DND-41 (cell line): ENCODE results near the gene TGFB1I1.
"Not testable (repeated sequence)": the region's sequence is repeated elsewhere in the genome, so short reads cannot be mapped to it uniquely, and the experiment has no call there.

Experiments
- ATAC-seq: fragments of 200-7000 bp; cut with Tn5 transposase; 3 replicates; pipeline ENCODE4 v1.9.1; 2021; ENCODE audit warnings: low read depth; ENCODE audit not compliant: insufficient read depth
- DNase-seq: peaks from one replicate; pipeline ENCODE4 v3.0.0-alpha.2; 2020
- H2AFZ ChIP-seq: 2 replicates; pipeline ENCODE4 v1.6.0; 2012; ENCODE audit warnings: low read depth, low read length
- H3K27ac ChIP-seq: 2 replicates; pipeline ENCODE4 v1.5.1; 2012; ENCODE audit warnings: low read length, inconsistent platforms
- H3K27me3 ChIP-seq: fragments of 200-600 bp; sonication (generic); 2 replicates; pipeline ENCODE4 v1.6.0; 2012; ENCODE audit warnings: low read length, mild to moderate bottlenecking, inconsistent platforms; ENCODE audit not compliant: insufficient read depth, poor library complexity
- H3K36me3 ChIP-seq: 2 replicates; pipeline ENCODE4 v1.5.1; 2012; ENCODE audit warnings: low read length, inconsistent platforms; ENCODE audit not compliant: insufficient read depth
- H3K4me1 ChIP-seq: 2 replicates; pipeline ENCODE4 v1.5.1; 2012; ENCODE audit warnings: mild to moderate bottlenecking, low read length; ENCODE audit not compliant: insufficient read depth
- H3K4me2 ChIP-seq: 2 replicates; pipeline ENCODE4 v1.6.0; 2012; ENCODE audit warnings: mild to moderate bottlenecking, moderate library complexity, low read length, inconsistent platforms; ENCODE audit not compliant: insufficient read depth
- H3K4me3 ChIP-seq, 2 experiments: fragments of 200-600 bp in 1 of 2; shearing (Covaris generic) in 1 of 2; 2 replicates each; pipeline ENCODE4 v1.5.1; 2012 to 2016; ENCODE audit warnings: inconsistent platforms in 2 of 2, low read length in 2 of 2, mild to moderate bottlenecking in 2 of 2, low read depth in 1 of 2, moderate library complexity in 1 of 2
- H3K79me2 ChIP-seq: 2 replicates; pipeline ENCODE4 v1.6.0; 2012; ENCODE audit warnings: low read length, inconsistent platforms; ENCODE audit not compliant: insufficient read depth
- H3K9ac ChIP-seq: 2 replicates; pipeline ENCODE4 v1.6.0; 2012; ENCODE audit warnings: low read depth, mild to moderate bottlenecking, inconsistent platforms, low read length, moderate library complexity
- H3K9me3 ChIP-seq: 2 replicates; pipeline ENCODE4 v1.5.1; 2012; ENCODE audit warnings: low read length, moderate library complexity, mild to moderate bottlenecking, inconsistent platforms; ENCODE audit not compliant: insufficient read depth, severe bottlenecking
- H4K20me1 ChIP-seq: 2 replicates; pipeline ENCODE4 v1.6.0; 2012; ENCODE audit warnings: low read length; ENCODE audit not compliant: insufficient read depth
- CTCF ChIP-seq: IDR thresholded peaks from 2 replicates; pipeline ENCODE4 v1.5.1; 2012; ENCODE audit warnings: borderline replicate concordance, low read length, moderate library complexity, mild to moderate bottlenecking; ENCODE audit not compliant: poor library complexity, severe bottlenecking; ENCODE audit errors: extremely low read depth
- EZH2 ChIP-seq: IDR thresholded peaks from 3 replicates; pipeline ENCODE4 v1.6.1; 2012; ENCODE audit warnings: borderline replicate concordance, low read depth, mild to moderate bottlenecking, moderate library complexity, low read length, inconsistent platforms; ENCODE audit not compliant: severe bottlenecking

The TGFB1I1 gene

GRCh38 chr16:31439519-31439918 lies 32.4 kb upstream of the TGFB1I1 start:
- no peak overlapping the region for H3K4me2 ChIP-seq
- H3K4me3 ChIP-seq: no peak overlapping the region
- DNase-seq: no peak

GRCh38 chr16:31440516-31441184 lies 31.3 kb upstream of the TGFB1I1 start:
- Histone ChIP-seq H4K20me1 (no peaks in the 10 kb centered on the region), H3K9me3 (no peaks in the 10 kb centered on the region), H3K36me3 (no peaks in the 10 kb centered on the region), H3K27ac (no peak overlapping the region), H2AFZ (no peak overlapping the region), H3K27me3 (no peaks in the 10 kb centered on the region), H3K4me2 (no peak overlapping the region), H3K9ac (no peak overlapping the region), H3K79me2 (no peaks in the 10 kb centered on the region), H3K4me3 (no peak overlapping the region), H3K4me1 (peaks cover 12% of the 10 kb centered on the region)
- no peak for DNase-seq
- TF ChIP-seq EZH2: no peak
- TF ChIP-seq CTCF: no peak
- no peak for ATAC-seq

More at GRCh38 chr16:31439519-31439918, 32.4 kb upstream of the TGFB1I1 start:
- no peak overlapping the region for H3K27ac ChIP-seq
- no peaks in the 10 kb centered on the region for H3K79me2 ChIP-seq
- H3K4me1 ChIP-seq: peaks cover 12% of the 10 kb centered on the region
- H3K9me3 ChIP-seq: no peaks in the 10 kb centered on the region
- H3K9ac ChIP-seq: no peak overlapping the region
- TF ChIP-seq CTCF (no peak), EZH2 (no peak)
- H4K20me1 ChIP-seq: no peaks in the 10 kb centered on the region
- no peak for ATAC-seq
- H2AFZ ChIP-seq: no peak overlapping the region
- H3K36me3 ChIP-seq: no peaks in the 10 kb centered on the region
- no peaks in the 10 kb centered on the region for H3K27me3 ChIP-seq

GRCh38 chr16:31441956-31442355 lies 30.0 kb upstream of the TGFB1I1 start:
- DNase-seq (no peak), ATAC-seq (no peak)
- TF ChIP-seq EZH2 (no peak), CTCF (no peak)
- peaks cover 12% of the 10 kb centered on the region for H3K4me1 ChIP-seq
- H3K4me3 ChIP-seq: no peak overlapping the region
- H3K9me3 ChIP-seq: no peaks in the 10 kb centered on the region
- H4K20me1 ChIP-seq: no peaks in the 10 kb centered on the region
- H3K27ac ChIP-seq: no peak overlapping the region
- no peak overlapping the region; the same call in 1 of the 2 replicates for H2AFZ ChIP-seq
- no peaks in the 10 kb centered on the region for H3K36me3 ChIP-seq
- H3K27me3 ChIP-seq: no peaks in the 10 kb centered on the region
- no peaks in the 10 kb centered on the region for H3K79me2 ChIP-seq
- no peak overlapping the region for H3K4me2 ChIP-seq
- no peak overlapping the region for H3K9ac ChIP-seq

- not testable (repeated sequence) for H3K79me2 ChIP-seq, H3K36me3 ChIP-seq, ATAC-seq, H4K20me1 ChIP-seq, H3K4me2 ChIP-seq, H3K27me3 ChIP-seq, H2AFZ ChIP-seq, H3K27ac ChIP-seq, DNase-seq, H3K9me3 ChIP-seq, H3K9ac ChIP-seq, H3K4me3 ChIP-seq
- peaks cover 12% of the 10 kb centered on the region for H3K4me1 ChIP-seq
Measured at GRCh38 chr16:31445931-31446330, 26.0 kb upstream of the TGFB1I1 start.
